GM21529 (cell line): ENCODE data around the gene EAPP.
"Not testable (repeated sequence)": the region's sequence is repeated elsewhere in the genome, so short reads cannot be mapped to it uniquely, and the experiment has no call there.

Experiments
- ATAC-seq: cut with Tn5 transposase; IDR thresholded peaks from one replicate; pipeline ENCODE4 v1.9.1; 2021; ENCODE audit not compliant: unreplicated experiment

The EAPP gene

GRCh38 chr14:34538871-34539406 is 562 bp downstream of the EAPP start:
- ATAC-seq, result no peak

DNA sequence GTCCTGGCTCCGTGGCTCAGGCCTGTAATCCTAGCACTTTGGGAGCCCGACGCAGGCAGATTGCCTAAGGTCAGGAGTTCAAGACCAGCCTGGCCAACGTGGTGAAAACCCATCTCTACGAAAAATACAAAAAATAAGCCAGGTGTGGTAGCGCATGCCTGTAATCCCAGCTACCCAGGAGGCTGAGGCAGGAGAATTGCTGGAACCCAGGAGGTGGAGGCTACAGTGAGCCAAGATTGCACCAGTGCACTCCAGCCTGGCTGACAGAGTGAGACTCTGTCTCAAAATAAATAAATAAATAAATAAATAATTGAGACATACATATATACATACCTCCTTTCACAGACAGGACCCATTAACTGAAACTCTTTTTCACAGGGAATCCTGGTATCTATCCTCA is 1.4 kb downstream of the EAPP start:
- not testable (repeated sequence) for ATAC-seq

DNA sequence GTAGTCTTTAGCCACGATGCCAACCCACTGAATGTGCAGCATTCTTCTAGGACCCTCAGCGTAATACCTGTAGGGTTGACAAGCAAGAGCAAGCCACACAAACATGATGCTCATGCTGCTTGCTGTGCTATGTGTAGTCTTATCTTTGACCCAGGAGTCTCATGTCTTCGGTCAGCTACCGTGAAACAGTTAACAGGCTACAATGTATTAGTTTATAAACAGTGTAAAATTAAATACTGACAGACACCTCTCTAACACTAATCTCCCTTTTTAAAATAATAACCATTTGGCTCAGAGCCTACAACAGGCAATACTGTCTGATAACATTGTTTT is 1.9 kb downstream of the EAPP start:
- ATAC-seq, result no peak

GRCh38 chr14:34536951-34537676 is 2.4 kb downstream of the EAPP start:
- no peak for ATAC-seq

DNA sequence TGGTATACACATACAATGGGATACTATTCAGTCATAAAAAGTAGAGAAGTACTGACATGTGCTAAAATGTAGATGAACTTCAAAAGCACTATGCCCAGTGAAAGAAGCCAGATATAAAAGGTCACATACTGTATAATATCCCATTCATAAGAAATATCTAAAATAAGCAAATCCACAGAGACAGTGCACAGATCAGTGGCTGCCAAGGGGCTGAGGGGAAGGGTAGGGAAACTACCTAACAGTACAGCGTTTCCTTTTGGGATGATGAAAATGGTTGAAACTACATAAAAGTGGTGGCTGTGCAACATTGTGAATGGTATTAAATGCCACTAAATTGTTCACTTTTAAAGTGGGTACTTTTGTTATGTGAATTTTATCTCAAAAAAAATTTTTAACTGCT is 11.9 kb downstream of the EAPP start:
- no peak for ATAC-seq

DNA sequence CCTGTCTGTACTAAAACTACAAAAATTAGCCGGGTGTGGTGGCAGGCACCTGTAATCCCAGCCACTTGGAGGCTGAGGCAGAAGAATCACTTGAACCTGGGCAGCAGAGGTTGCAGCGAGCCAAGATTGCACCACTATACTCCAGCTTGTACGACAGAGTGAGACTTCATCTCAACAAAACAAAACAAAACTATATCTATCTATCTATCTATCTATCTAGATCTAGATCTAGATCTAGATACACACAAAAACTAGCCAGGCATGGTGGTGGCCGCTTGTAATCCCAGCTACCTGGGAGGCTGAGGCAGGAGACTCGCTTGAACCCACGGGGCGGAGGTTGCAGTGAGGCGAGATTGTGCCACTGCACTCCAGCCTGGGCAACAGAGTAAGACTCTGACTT is 15.3 kb downstream of the EAPP start:
- ATAC-seq, result not testable (repeated sequence)

DNA sequence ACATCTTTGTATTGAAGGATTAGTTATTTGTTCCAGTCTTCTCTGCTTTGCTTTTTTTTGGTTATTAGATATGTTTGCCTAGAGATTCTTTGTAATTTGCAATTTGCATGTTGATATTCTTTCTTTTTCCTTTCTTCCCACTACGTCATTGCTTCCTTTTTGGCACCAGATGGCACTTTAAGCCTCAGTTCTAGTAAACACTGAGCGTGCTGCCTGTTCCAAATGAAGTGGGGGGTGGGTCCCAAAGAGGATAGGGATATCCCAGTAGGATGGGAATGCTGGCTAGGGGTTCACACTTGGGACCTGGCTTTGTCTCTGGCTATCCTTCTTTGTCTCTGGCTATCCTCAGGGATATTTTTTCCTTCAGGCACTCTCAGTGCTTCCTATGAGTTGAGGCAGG is 17.0 kb downstream of the EAPP start:
- no peak for ATAC-seq

GRCh38 chr14:34521071-34521470 is 18.4 kb downstream of the EAPP start:
- ATAC-seq, result not testable (repeated sequence)

DNA sequence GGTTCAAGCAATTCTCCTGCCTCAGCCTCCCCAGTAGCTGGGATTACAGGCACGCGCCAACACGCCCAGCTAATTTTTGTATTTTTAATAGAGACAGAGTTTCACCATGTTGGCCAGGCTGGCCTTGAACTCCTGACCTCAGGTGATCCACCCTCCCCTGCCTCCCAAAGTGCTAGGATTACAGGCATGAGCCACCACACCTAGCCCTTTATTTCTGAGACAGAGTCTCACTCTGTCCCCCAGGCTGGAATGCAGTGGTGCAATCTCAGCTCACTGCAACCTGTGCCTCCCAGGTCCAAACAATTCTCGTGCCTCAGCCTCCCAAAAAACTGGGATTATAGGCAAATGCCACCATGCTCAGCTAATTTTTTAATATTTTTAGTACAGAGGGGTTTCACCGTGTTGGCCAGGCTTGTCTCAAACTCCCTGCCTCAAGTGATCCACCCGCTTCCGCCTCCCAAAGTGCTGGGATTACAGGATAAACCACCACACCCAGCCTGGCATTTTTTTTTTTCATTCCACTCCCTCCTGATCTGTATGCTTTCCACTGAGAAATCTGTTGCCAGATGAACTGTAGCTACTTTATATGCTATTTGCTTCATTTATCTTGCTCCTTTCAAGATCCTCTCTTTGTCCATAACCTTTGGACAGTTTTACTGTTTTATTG is 19.1 kb downstream of the EAPP start:
- ATAC-seq, result not testable (repeated sequence)

DNA sequence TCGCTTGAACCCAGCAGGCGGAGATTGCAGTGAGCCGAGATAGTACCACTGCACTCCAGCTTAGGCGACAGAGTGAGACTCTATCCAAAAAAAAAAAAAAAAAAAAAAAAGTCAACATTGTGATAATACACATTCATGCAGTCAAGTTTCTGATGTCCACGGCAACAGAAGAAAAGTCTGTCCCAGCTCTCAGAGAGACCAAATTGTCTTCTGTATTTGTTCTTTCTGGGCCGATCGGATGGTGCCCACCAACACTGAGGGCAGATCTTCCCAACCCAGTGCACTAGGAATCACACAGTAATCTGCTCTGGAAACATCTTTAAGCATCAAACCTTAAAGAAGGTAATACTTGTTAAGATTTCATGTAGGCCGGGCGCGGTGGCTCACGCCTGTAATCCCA is 31.6 kb downstream of the EAPP start:
- no peak for ATAC-seq

DNA sequence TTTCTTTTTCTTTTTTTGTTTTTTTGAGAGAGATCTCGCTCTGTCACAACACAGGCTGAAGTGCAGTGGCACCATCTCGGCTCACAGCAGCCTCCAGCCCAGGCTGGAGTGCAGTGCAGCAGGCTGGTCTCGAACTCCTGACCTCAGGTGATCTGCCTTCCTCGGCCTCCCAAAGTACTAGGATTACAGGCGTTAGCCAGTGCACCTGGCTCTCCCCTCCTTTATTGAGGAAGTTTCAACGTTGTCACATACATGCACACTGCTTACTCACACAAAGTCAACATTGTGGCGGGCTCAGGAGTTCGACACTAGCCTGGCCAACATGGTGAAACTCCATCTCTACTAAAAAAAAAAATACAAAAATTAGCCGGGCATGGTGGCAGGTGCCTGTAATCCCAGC is 32.0 kb downstream of the EAPP start:
- no peak for ATAC-seq

GRCh38 chr14:34505124-34505491 is 34.4 kb downstream of the EAPP start:
- not testable (repeated sequence) for ATAC-seq

DNA sequence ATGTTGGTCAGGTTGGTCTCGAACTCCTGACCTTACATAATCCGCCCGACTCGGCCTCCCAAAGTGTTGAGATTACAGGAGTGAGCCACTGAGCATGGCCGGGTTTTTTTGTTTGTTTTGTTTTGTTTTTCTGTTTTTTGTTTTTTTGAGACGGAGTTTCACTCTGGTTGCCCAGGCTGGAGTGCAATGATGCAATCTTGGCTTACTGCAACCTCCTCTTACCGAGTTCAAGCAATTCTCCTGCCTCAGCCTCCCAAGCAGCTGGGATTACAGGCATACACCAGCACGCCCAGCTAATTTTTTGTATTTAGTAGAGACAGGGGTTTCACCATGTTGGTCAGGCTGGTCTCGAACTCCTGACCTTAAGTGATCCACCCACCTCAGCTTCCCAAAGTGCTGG is 35.5 kb downstream of the EAPP start:
- not testable (repeated sequence) for ATAC-seq

GRCh38 chr14:34502545-34503225 is 36.8 kb downstream of the EAPP start:
- ATAC-seq, result no peak

- no peak for ATAC-seq
These were observed 37.5 kb downstream of the EAPP start for GRCh38 chr14:34502001-34502400.

DNA sequence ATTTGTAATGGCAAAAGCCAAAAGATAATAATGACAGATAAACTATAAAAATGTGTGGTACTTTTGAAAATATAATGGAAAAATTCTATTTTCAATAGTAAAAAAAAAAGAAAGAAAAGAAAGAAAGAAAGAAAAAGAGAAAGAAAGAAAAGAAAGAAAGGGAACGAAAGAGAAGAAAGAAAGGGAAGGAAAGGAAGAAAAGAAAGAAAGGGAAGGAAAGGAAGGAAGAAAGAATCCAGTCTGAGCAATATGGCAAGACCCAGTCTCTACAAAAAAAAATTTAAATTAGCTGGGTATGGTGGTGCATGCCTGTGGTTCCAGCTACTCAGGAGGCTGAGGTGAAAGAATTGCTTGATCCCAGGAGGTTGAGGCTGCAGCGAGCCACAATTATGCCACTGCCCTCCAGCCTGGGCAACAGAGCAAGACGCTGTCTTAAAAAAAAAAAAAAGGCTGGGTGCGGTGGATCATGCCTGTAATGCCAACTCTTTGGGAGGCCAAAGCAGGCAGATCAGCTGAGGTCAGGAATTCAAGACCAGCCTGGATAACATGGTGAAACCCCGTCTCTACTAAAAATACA is 38.4 kb downstream of the EAPP start:
- no peak for ATAC-seq

DNA sequence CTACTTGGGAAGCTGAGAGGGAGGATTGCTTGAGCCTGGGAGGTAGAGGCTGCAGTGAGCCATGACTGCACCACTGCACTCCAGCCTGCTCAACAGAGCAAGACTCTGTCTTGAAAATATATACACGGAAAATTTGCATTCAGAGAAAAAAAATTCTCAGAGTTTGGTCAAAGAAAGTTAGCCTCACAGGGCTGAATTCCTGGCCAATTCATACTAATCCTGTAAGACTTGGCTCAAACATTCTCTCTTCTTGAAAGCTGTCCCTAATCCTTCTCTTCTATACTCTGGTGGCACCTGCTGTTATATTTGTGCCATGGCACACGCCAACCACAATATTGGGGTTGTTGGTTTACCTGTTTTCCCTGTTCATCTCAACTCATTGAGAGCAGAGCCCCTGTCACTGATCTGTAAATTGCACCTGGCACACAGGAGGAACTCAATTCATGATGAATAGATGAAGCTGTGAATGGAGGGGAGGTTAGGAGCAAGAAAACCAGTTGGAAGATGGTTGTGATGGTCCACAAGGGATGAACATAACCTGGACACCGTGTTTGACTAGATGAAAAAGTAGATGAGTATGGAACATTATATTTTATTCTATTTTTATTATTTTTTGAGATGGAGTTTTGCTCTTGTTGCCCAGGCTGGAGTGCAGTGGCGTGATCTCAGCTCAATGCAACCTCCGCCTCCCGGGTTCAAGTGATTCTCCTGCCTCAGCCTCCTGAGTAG is 40.7 kb downstream of the EAPP start:
- ATAC-seq, result no peak

GRCh38 chr14:34496679-34497513 is 42.6 kb downstream of the EAPP start:
- no peak for ATAC-seq

- ATAC-seq, result no peak
These were observed 43.4 kb downstream of the EAPP start for GRCh38 chr14:34496007-34496678.

DNA sequence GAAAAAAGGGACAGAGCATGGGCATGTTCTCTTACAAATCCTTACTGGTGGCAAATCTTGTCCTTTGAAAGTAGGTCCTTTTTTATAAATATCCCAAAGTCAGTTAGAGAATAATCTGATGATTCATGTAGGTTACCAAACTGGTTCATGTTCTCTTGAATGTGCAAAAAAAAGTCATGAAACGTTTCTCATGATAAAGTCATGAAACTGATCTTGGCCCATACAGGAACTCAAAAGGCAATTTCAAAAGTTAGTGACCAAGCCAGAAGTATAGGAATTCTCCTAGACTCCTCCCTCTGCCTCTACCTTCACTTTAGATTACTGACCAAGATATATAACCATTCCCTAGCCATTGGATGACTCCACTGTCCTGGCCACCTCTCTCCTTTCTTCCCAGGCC is 50.2 kb downstream of the EAPP start:
- ATAC-seq, result no peak
